ENCODE measurements around the gene FAM3D.

DNA sequence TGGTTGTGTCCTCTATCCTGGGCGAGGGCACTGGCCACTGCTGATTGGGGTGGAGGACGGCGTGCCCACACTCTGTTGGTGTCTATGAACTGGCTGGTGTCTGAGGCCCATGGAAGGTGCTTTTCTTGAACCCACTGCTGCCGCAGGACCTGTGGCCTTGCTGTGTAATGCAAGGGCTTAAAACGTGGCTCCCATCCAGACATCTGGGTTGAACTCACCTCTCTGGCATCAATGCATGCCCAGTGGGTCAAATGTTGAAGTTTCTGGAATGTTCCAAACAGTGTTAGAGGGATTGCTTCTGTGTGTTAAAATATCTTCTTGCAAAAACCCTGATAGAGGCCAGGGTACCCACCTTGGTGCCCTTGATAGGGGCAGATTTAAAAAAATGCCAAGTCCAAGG is 42.6 kb downstream of the FAM3D start:
- no peak for TF ChIP-seq POLR2A (IDR thresholded peaks at IDR 0.05)
- TF ChIP-seq, protein P1, sequence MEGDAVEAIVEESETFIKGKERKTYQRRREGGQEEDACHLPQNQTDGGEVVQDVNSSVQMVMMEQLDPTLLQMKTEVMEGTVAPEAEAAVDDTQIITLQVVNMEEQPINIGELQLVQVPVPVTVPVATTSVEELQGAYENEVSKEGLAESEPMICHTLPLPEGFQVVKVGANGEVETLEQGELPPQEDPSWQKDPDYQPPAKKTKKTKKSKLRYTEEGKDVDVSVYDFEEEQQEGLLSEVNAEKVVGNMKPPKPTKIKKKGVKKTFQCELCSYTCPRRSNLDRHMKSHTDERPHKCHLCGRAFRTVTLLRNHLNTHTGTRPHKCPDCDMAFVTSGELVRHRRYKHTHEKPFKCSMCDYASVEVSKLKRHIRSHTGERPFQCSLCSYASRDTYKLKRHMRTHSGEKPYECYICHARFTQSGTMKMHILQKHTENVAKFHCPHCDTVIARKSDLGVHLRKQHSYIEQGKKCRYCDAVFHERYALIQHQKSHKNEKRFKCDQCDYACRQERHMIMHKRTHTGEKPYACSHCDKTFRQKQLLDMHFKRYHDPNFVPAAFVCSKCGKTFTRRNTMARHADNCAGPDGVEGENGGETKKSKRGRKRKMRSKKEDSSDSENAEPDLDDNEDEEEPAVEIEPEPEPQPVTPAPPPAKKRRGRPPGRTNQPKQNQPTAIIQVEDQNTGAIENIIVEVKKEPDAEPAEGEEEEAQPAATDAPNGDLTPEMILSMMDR (IDR thresholded peaks at IDR 0.05), result no peak
